Activated CD4-positive, alpha-beta T cell treated with anti-CD3 and anti-CD28 coated beads, Interleukin-2, Interleukin-6, amounts not matched to agents 100 ng/mL and 50 ng/mL, durations not matched to agents 16 hours and 8 hours (primary cell): Measurements from ENCODE around the gene KCNK3.
"Not testable (repeated sequence)": the region's sequence is repeated elsewhere in the genome, so short reads cannot be mapped to it uniquely, and the experiment has no call there.

Source experiments
- DNase-seq: peaks from one replicate; pipeline ENCODE4 v3.0.0-alpha.2; 2020

KCNK3 gene

DNA sequence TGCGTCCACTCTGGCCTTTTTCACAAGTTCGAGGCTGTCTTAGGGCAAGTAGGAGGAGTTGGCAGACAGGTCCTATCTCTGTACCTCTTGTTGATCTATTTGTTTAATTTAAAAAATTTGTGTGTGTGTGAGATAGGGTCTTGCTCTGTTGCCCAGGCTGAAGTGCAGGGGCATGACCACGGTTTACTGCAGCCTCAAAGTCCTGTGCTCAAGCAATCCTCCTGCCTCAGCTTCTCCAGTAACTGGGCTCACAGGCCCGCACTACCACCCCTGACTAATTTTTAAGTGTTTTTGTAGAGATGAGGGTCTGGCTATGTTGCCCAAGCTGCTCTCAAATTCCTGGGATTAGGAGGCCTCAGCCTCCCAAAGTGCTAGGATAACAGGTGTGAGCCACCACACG is 67.3 kb downstream of the KCNK3 start:
- DNase-seq, result no peak

DNA sequence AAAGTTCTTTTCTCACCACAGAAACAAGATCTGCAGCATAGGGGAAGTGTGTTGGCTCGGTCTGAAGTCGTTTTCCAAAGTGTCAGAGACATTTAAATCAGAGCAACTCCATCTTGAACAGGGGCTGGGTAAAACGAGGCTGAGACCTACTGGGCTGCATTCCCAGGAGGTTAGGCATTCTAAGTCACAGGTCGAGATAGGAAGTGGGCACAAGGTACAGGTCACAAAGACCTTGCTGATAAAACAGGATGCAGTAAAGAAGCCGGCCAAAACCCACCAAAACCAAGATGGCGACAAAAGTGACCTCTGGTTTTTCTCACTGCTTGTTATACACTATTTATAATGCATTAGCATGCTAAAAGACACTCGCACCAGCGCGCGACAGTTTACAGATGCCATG is 68.5 kb downstream of the KCNK3 start:
- DNase-seq, result not testable (repeated sequence)

DNA sequence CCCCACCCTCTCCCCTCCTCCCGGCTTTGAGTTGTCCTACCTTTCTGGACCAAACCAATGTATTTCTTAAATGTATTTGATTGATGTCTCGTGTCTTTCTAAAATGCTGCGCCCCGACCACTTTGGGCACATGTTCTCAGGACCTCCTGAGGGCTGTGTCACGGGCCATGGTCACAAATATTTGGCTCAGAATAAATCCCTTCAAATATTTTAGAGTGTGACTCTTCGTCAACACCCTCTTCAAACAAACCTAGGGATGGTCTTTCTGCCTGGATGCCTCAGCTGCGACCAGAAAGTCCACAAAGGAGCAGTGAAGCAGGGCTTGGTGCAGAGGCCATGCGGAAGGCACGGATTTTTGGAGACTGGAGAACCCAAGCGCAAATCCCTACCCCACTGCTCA is 70.5 kb downstream of the KCNK3 start:
- no peak for DNase-seq

DNA sequence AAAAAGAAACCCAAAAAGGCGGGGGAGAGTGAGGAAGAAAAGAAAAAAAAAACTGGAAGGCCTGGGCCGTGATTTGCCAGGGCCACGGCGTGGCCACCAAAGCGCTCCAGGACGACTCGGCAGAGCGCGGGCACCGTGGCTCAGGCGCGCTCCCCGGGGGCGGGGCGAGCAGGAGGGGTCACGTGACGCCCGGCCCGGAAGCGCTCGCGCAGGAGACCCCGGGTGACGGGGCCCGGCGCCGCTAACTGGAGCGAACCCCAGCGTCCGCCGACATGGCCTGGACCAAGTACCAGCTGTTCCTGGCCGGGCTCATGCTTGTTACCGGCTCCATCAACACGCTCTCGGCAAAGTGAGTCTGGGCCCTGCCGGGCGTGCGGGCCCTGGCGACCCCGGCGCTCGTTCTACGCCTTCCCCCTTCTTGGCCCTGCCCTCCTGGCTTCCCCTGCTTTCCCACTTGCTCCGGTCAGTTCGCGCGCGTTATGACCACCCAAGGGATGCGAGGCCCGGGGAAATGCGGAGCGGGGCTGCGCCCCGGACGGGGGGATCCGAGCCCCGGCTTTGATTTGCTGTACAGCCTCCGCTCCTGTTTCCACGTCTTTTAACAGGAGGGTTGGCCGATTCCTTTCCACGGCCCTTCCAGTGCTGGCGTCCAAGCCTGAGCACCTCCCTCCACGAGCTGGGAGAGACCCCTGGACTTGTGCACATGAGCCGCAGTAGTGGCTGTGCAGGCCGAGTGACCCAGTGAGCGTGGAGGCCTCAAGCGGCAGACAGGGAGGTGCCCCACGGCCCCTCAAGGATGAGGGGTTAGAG is 71.8 kb downstream of the KCNK3 start, which contains the start of gene SLC35F6:
SLC35F6 (plus strand) TSS at position 207 of the 810 bp plus-strand sequence; CDS start at position 273, 66 bp downstream.
- DNase-seq, result peak; percentile 88

DNA sequence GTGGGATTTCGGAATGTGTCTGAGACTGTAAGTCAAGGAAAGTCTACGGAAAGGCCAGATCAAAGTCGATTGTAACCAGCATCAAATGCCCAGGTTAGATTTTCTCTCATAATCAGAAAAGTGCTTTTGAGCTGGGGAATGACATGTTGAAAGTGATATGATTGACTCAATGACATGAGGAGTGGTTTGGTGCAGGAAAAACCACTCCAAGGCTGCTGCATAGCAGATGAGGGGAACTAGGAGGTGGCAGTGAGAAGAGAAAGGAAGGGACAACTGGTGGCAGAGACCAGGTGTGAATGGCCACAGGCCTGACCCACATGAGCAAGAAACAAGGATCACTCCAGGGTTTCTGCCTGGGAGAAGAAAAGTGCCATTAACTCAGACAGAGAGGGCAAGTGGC is 72.4 kb downstream of the KCNK3 start:
- DNase-seq, result no peak

DNA sequence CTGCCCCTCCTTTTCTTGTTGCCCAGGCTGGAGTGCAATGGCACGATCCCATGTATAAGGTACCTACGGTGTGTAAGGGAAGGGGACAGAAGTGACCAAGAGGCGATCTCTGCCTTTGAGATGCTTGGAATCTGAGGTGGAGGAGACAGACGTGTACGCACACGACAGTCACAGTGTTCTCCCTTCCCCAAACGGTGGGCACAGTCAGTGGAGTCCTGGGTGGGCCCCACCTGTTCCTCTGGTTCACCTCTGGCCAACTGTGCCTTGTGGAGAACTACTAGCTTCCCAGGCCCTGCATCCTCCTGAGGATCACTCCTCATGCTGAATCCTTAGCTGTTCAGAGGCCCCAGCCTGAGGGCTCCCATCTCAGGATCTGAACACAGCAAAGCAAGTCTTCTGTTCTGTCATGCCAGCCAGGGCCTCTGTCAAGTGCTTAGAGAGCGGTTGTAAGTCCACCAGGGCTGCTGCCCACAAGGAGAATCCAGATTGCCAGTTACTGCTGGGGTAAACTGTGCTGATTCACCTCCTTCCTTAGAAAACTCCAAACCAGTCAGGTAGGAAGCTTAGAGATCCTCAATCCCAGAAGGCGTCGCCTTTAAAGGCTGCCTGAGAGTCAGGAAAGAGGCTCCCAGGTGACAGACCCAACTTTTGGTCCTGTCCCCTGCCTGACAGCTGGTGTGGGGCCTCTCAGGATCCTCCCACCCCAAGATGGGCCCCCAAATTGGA is 73.1 kb downstream of the KCNK3 start:
- no peak for DNase-seq

DNA sequence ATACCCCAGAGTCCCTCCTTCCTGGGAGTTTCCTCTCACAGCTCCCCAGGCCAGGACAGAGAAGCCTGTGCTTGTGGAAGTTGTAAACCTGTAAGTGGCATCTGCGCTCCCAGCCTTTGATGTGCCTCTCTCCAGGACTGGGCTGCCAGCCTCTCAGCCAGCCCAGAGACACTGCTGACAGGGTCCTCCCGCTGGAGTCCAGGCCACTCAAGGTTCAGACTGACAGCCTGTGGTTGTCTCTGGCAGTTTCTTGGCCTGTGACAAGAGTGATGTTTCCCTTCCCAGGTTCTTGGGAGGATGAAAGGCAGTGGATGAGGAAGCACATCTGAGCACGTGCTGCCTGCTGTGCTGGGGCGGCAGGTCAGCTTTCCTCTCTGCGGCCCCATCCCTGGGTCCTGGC is 74.6 kb downstream of the KCNK3 start:
- no peak for DNase-seq

DNA sequence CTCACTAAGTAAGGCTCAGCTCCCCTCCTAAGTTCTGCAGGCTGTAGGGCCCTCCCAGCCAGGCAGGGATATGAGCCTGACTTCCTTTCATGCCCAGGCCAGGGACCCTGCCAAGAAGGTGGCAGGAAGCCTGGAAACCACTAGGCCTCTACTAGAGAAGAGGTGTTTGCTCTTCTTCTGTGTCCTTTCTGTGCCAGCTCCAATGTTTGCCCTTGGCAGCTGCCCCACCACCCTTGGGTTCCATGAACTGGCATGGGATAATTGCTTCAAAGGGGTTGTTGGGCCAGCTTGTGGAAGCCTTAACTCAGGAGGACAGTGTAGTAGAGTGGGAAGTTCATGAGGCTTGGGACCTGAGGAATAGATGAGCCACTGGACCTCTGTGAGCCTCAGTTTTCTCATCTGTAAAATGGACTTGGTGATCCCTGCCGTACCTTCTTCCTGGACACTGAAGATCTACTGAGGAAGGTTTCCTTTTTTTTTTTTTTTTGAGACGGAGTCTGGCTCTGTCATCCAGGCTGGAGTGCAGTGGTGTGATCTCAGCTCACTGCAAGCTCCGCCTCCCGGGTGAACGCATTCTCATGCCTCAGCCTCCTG is 75.5 kb downstream of the KCNK3 start:
- no peak for DNase-seq

DNA sequence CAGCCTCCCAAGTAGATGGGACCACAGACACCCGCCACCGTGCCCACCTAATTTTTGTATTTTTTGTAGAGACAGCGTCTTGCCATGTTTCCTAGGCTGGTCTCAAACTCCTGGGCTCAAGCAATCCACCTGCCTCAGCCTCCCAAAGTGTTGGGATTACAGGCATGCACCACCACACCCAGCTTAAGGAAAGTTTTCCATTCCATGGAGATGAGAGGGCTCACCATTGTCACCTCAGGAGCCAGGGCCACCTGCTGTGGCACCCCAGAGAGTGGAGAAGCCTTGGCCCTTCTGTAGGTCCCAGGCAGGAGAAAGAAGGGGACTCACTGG is 76.2 kb downstream of the KCNK3 start:
- no peak for DNase-seq

DNA sequence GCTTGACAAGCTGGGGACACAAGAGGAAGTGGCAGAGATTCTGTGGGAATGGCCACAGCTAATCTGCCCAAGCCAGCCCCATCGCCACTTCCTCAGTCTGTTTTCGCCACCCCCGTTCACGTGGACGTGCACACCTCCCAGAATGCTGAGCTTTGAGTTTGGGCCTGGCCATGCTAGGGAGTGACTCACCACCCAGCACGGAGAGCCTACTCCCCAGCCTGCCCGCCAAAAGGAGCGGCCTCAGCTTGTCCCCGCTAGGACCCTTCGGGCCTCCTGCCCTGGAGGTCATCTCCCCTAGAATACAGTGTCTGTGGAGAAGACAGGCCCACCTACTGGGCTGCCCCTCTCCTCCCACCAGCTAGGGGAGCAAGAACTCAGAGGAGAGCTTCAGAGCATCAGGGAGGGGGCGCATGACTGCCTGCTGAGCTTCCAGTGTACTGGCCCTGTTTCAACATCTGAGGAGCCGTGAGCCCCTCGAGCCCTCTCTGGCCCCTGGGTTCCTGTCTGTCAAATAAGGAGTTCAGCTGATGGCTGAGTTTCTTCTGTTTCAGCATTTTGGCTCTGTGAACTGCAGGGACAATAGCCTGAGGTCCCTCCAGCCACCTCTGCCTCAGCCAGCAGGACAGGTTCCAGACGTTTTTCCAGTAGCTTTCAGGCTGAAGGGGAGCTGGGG is 76.7 kb downstream of the KCNK3 start:
- DNase-seq, result peak; percentile 67

DNA sequence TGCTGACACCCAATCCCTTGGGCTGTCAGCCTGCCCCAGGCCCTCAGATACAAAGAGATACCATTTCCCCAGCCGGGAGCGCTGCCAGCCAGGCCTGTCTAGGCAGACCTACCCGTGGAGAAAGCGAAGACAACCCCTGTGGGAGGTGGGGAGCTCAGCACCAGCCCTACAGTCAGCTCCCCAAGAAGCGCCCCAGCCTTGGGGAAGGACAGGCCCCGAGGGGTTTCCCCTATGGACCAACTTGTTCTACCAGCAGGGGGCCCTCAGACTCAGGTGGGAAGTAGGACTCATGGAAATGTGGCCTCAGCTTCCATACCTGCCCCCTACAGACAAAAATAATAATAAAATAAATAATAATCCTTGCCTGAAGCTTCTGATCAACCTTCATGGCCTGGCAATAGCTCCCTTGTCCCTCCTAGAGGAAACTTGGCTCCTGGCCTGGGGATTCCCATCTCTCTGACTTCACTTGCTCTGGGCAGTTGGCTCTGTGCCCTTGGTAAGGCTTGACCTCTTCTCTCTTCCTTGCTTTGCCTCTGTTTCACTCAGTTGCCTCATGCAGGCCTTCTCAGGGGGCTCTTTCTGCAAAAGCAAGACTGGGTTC is 78.6 kb downstream of the KCNK3 start:
- peak; percentile 35 for DNase-seq

DNA sequence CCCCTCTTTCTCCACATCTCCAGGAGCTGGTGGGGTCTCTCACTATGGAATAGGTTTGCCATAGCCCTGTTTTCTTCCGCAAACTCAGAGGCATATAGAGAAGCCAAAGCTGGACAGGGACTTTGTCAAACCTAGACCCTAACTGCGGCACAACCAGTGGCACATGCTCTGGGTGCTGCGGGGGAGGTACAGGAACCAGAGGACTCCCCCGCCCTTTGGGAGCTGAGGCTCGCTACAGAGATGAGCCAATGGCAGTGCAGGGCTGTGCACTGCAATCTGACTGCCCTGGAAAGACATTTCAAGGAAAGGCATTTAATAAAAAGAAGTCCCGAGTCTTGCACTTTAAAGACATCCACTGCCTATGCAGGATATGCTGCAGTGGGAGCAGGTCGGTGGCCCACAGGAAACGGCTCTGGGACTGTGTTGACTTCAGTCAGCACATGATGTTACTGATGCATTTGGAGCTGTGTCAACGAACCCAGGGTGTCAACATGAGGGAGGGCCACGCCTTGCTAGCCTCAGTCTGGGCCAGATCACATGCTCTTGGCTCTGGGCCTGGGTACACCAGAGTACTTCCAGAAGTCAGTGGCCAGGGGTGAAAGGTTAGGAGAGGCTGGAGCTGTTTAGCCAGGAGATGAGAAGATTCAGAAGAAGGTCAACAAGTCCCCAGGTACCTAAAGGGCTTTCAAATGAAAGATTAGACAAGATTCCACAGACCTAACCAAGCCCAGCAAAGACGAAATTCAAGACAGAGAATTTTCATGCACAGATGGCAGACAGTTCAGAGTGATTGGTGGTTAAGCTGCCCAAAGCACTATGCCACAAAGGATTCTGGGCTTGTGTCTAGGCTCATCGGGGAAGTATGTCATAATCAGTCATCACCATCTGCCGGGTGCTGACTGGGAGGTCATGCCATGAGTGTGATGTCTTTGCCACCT is 79.8 kb downstream of the KCNK3 start:
- peak; percentile 62 for DNase-seq

DNA sequence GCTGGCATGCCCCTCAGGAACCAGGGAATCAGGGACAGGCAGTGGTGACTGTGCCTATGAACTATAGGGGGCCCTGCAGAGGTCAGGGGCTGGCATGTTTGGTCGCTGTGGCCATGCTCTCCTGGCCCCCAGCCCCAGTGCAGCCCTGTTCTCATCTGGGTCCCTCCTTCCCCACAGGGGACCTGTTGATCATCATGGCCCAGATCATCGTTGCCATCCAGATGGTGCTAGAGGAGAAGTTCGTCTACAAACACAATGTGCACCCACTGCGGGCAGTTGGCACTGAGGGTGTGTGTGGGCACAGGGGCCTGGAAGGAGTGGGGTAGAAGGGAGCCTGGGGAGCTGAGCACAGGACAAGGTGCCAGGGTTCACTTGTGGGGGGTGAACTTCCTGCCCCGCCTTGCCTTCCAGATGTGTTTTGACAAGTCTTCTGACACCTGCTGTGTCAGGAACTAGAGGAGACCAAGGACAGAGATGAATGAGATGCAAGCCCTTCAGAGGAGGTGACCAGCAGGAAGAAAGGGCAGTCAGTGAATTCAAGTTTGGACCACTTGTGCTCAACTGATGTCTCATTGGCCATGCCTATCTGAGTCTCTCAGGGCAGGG is 83.8 kb downstream of the KCNK3 start:
- no peak for DNase-seq

DNA sequence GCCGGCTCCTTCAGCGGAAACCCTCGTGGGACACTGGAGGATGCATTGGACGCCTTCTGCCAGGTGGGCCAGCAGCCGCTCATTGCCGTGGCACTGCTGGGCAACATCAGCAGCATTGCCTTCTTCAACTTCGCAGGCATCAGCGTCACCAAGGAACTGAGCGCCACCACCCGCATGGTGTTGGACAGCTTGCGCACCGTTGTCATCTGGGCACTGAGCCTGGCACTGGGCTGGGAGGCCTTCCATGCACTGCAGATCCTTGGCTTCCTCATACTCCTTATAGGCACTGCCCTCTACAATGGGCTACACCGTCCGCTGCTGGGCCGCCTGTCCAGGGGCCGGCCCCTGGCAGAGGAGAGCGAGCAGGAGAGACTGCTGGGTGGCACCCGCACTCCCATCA is 85.6 kb downstream of the KCNK3 start:
- no peak for DNase-seq

DNA sequence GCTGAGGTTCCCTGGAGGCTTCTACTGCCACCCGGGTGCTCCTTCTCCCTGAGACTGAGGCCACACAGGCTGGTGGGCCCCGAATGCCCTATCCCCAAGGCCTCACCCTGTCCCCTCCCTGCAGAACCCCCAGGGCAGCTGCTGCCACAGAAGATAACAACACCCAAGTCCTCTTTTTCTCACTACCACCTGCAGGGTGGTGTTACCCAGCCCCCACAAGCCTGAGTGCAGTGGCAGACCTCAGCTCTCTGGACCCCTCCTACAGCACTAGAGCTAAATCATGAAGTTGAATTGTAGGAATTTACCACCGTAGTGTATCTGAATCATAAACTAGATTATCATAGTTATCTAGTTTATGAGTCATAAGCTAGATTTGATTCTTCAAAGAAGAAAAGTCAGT is 86.0 kb downstream of the KCNK3 start:
- DNase-seq, result no peak

DNA sequence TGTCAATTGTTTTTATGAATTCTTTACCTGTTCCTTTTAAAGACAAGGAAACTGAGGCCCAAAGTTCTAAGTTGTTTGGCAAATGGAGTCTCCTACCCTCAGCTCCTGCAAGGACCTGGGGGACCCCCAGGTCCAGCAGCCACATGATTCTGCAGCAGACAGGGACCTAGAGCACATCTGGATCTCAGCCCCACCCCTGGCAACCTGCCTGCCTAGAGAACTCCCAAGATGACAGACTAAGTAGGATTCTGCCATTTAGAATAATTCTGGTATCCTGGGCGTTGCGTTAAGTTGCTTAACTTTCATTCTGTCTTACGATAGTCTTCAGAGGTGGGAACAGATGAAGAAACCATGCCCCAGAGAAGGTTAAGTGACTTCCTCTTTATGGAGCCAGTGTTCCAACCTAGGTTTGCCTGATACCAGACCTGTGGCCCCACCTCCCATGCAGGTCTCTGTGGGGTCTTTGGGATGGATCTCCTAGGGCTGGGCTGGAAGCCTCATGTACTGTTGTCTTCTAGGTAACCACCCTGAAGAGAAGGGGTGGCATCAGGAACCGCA is 87.8 kb downstream of the KCNK3 start:
- DNase-seq, result no peak
